Measurements from ENCODE around the gene SLIT2.

DNA sequence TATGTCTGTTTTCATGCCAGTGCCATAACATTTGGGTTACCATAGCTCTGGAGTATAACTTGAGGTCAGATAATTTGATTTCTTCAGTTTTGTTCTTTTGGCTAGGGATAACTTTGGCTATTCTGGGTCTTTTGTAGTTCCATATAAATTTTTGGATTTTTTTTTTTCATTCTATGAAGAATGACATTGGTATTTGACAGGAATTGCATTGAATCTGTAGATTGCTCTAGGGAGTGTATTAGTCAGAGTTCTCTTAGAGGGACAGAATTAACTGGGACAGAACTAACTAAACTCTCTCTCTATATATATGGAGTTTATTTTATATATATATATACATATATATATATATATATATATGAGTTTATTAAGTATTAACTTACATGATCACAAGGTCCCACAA, 32.2 kb upstream of the SLIT2 start:
- TF ChIP-seq SUZ12 (IDR thresholded peaks at IDR 0.05; ENCODE audit: extremely low read depth, insufficient read depth, insufficient read length) (no peak), YY1 (IDR thresholded peaks at IDR 0.05; ENCODE audit: insufficient read depth, insufficient read length) (no peak), ZNF274 (IDR thresholded peaks at IDR 0.05; ENCODE audit: low read depth, low read length) (no peak)
